Measurements from ENCODE around the gene LYST. TPM values are rescaled to one million over a fixed set of nuclear protein-coding genes. Genes with fewer than 3 reads are reported as not detected.

LYST gene
- total and polyA plus RNA-seq, 2 of the 4 experiments (the other 2 are of a cell fraction) = 2.2 to 7.2 TPM

- Histone ChIP-seq H2BK120ac (ENCODE audit: low read depth, low read length) (no peak overlapping the region), H2AFZ (replicated peaks; ENCODE audit: low read length, poor library complexity) (no peak overlapping the region), H3K4me1 (ENCODE audit: control insufficient read depth, insufficient read depth, low read length) (peaks cover 9% of the 10 kb centered on the region), H3K23ac (ENCODE audit: low read depth, low read length) (no peak overlapping the region), H2BK15ac (ENCODE audit: low read depth, low read length) (no peak overlapping the region), H2BK20ac (ENCODE audit: low read depth, low read length) (no peak overlapping the region), H2BK5ac (ENCODE audit: low read depth, low read length, poor library complexity, severe bottlenecking) (no peak overlapping the region), H3K18ac (ENCODE audit: low read depth, low read length) (no peak overlapping the region), H3K27me3 (ENCODE audit: control insufficient read depth, insufficient read depth, low read length) (0 out of 2 replicates have a peak, but pooled peaks cover 4% of the 10 kb centered on the region), H3K36me3 (ENCODE audit: control insufficient read depth, insufficient read depth, low read length) (no peaks in the 10 kb centered on the region), H2AK9ac (replicated peaks; ENCODE audit: low read depth, low read length, poor library complexity) (no peak overlapping the region), H4K5ac (ENCODE audit: low read depth, low read length) (no peak overlapping the region), H2AK5ac (ENCODE audit: low read depth, low read length) (no peak overlapping the region), H4K91ac (ENCODE audit: insufficient read depth, low read depth, low read length) (no peak overlapping the region), H4K20me1 (ENCODE audit: insufficient read depth, low read length) (no peaks in the 10 kb centered on the region), H3K9ac (ENCODE audit: low read depth, low read length) (no peak overlapping the region), H3K4me3 (ENCODE audit: insufficient read depth, low read depth, low read length) (no peak overlapping the region), H4K8ac (ENCODE audit: low read depth in 2 of 2, low read length in 2 of 2) (no peak overlapping the region), H3K56ac (ENCODE audit: extremely low read depth, insufficient read depth, low read length) (no peak overlapping the region), H3K79me1 (ENCODE audit: low read depth in 1 of 2, low read length in 2 of 2) (no peaks in the 10 kb centered on the region), H3K14ac (replicated peaks; ENCODE audit: low read depth, low read length) (no peak overlapping the region), H3K9me1 (ENCODE audit: insufficient read depth, low read length) (no peaks in the 10 kb centered on the region), H3K4ac (ENCODE audit: low read depth, low read length) (no peak overlapping the region), H3K27ac (ENCODE audit: insufficient read depth, low read length) (no peak overlapping the region), H3K9me3 (ENCODE audit: control insufficient read depth, insufficient read depth, low read length) (no peaks in the 10 kb centered on the region), H3K4me2 (ENCODE audit: low read depth, low read length) (no peak overlapping the region)
- 100% methylated on average over 1 of the region's 7 CpGs; no CpG with 5 or more reads in 1 of the 2 experiments for WGBS, 2 experiments (ENCODE audit: extremely low coverage in 2 of 2, insufficient read length in 1 of 2)
- TF ChIP-seq MXI1 (IDR thresholded peaks at IDR 0.05; ENCODE audit: borderline replicate concordance, low read depth, low read length) (no peak), RCOR1 (IDR thresholded peaks at IDR 0.05; ENCODE audit: insufficient replicate concordance, low read length) (no peak), MAFK (IDR thresholded peaks at IDR 0.05; ENCODE audit: low read depth, low read length) (no peak), RAD21 (IDR thresholded peaks at IDR 0.05; ENCODE audit: low read length) (no peak), POLR2A (IDR thresholded peaks at IDR 0.05; ENCODE audit: low read depth, low read length) (no peak), FOS (IDR thresholded peaks at IDR 0.05; ENCODE audit: low read depth, low read length) (no peak), NFE2L2 (IDR thresholded peaks at IDR 0.05; ENCODE audit: low read depth, low read length) (no peak), MAZ (IDR thresholded peaks at IDR 0.05; ENCODE audit: borderline replicate concordance, low read depth, low read length) (no peak), CEBPB (IDR thresholded peaks at IDR 0.05; ENCODE audit: low read depth, low read length) (no peak), RFX5 (IDR thresholded peaks at IDR 0.05; ENCODE audit: low read depth, low read length) (no peak), BHLHE40 (IDR thresholded peaks at IDR 0.05; ENCODE audit: low read depth, low read length) (no peak), USF2 (IDR thresholded peaks at IDR 0.05; ENCODE audit: low read depth, low read length) (no peak), SMC3 (IDR thresholded peaks at IDR 0.05; ENCODE audit: low read depth, low read length) (no peak)
- no TSS peak for BruUV-seq (replicated peaks)
- intact Hi-C loops (cut with micrococcal nuclease) = loop anchor here (2.0 to 10.0 kb wide), 3 partner anchors 17 to 1300 kb away; partner anchors contain the start of genes GNG4 and TARBP1
- in situ Hi-C loops (cut with MboI; ENCODE audit: low sequenced_read_pairs) = no loop called here
- no peak for ATAC-seq (ENCODE audit: low read depth)
- CTCF ChIA-PET = no interaction called here
- DNase-seq = no peak
- POLR2A ChIA-PET (ENCODE audit: unreplicated experiment) = no interaction called here
- dilution Hi-C loops (cut with HindIII; ENCODE audit: low sequenced_read_pairs, unreplicated experiment) = no loop called here
These were observed 234.9 kb downstream of the LYST start for GRCh38 chr1:235631816-235632215.

Measured in IMR-90 (cell line).